ENCODE measurements around the gene STING1. TPM values are rescaled to one million over a fixed set of nuclear protein-coding genes. Genes with fewer than 3 reads are reported as not detected.
A peak's percentile ranks its signal among the peaks of the same experiment; 100 is the strongest.

STING1 gene
- total and polyA plus RNA-seq, 10 of the 15 experiments (the other 5 are each of a cell fraction or from before 2014, with no cell fraction given), result 10.1 to 56.1 (median 41.0) TPM

GRCh38 chr5:139457241-139457640, 25.3 kb downstream of the STING1 start:
- H3K36me3 ChIP-seq (ENCODE audit: control insufficient read depth in 2 of 2, insufficient read depth in 2 of 2, low read length in 1 of 2), result no peaks in the 10 kb centered on the region
- intact Hi-C loops (cut with micrococcal nuclease; ENCODE audit: unreplicated experiment), result loop anchor here (2.0 to 5.0 kb wide), 2 partner anchors 56 to 205 kb away; no protein-coding TSS in a partner anchor
- WGBS (ENCODE audit: insufficient coverage, insufficient replicate concordance, low lambda C conversion rate, missing lambda C conversion rate), result 86% methylated on average over 5 of the region's 5 CpGs
- TF ChIP-seq ZZZ3 (IDR thresholded peaks at IDR 0.05; ENCODE audit: control insufficient read depth, insufficient read length, low read depth), result no peak
- no peak for TF ChIP-seq POLR2AphosphoS2 (IDR thresholded peaks at IDR 0.05; ENCODE audit: low read depth, low read length)
- TF ChIP-seq, protein P1, sequence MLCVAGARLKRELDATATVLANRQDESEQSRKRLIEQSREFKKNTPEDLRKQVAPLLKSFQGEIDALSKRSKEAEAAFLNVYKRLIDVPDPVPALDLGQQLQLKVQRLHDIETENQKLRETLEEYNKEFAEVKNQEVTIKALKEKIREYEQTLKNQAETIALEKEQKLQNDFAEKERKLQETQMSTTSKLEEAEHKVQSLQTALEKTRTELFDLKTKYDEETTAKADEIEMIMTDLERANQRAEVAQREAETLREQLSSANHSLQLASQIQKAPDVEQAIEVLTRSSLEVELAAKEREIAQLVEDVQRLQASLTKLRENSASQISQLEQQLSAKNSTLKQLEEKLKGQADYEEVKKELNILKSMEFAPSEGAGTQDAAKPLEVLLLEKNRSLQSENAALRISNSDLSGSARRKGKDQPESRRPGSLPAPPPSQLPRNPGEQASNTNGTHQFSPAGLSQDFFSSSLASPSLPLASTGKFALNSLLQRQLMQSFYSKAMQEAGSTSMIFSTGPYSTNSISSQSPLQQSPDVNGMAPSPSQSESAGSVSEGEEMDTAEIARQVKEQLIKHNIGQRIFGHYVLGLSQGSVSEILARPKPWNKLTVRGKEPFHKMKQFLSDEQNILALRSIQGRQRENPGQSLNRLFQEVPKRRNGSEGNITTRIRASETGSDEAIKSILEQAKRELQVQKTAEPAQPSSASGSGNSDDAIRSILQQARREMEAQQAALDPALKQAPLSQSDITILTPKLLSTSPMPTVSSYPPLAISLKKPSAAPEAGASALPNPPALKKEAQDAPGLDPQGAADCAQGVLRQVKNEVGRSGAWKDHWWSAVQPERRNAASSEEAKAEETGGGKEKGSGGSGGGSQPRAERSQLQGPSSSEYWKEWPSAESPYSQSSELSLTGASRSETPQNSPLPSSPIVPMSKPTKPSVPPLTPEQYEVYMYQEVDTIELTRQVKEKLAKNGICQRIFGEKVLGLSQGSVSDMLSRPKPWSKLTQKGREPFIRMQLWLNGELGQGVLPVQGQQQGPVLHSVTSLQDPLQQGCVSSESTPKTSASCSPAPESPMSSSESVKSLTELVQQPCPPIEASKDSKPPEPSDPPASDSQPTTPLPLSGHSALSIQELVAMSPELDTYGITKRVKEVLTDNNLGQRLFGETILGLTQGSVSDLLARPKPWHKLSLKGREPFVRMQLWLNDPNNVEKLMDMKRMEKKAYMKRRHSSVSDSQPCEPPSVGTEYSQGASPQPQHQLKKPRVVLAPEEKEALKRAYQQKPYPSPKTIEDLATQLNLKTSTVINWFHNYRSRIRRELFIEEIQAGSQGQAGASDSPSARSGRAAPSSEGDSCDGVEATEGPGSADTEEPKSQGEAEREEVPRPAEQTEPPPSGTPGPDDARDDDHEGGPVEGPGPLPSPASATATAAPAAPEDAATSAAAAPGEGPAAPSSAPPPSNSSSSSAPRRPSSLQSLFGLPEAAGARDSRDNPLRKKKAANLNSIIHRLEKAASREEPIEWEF (IDR thresholded peaks at IDR 0.05; ENCODE audit: insufficient replicate concordance, low read depth, low read length), result no peak
- no peak overlapping the region for H2AFZ ChIP-seq (ENCODE audit: control insufficient read depth, low read depth, low read length)
- CTCF ChIA-PET, result interaction anchor here (1.0 to 4.4 kb wide), 5 partner anchors 20 to 55 kb away, joined by 4 to 39 read pairs (median 26); partner anchors contain the start of gene DNAJC18
- DNase-seq (ENCODE audit: low read depth, low spot score), result no peak
- no TSS peak for BruUV-seq (replicated peaks)
- RAD21 ChIA-PET (ENCODE audit: unreplicated experiment), result interaction anchor here (0.6 to 3.6 kb wide), 8 partner anchors 9 to 57 kb away, joined by 3 to 47 read pairs (median 8); partner anchors contain the start of genes DNAJC18 and SMIM33
- H3K4me1 ChIP-seq (ENCODE audit: control insufficient read depth, insufficient read depth, low read length), result peaks cover 50% of the 10 kb centered on the region
- H3K4me3 ChIP-seq, result no peak overlapping the region
- SMC1A ChIA-PET (ENCODE audit: uncharacterized antibody, unreplicated experiment), result interaction anchor here (1.1 to 4.1 kb wide), 9 partner anchors 9 to 67 kb away, joined by 3 to 32 read pairs (median 12); partner anchors contain the start of genes DNAJC18 and STING1
- H4K20me1 ChIP-seq (ENCODE audit: control insufficient read depth, insufficient read depth), result no peaks in the 10 kb centered on the region
- in situ Hi-C loops (cut with MboI), result no loop called here
- POLR2A ChIA-PET, result interaction anchor here (0.6 to 3.6 kb wide), 4 partner anchors 9 to 125 kb away, joined by 3 to 53 read pairs (median 14); partner anchors contain the start of gene DNAJC18
- no peaks in the 10 kb centered on the region for H3K27me3 ChIP-seq (replicated peaks in 1 of 2; ENCODE audit: control insufficient read depth in 2 of 2, insufficient read depth in 2 of 2, low read length in 1 of 2)
- H3K4me2 ChIP-seq (ENCODE audit: control insufficient read depth, insufficient read depth), result 0 out of 2 replicates have a peak overlapping the region, but pooled peaks have one; percentile 53
- no peaks in the 10 kb centered on the region for H3K79me2 ChIP-seq (ENCODE audit: control insufficient read depth, insufficient read depth, low read length)
- no peak overlapping the region for H3K27ac ChIP-seq (ENCODE audit: control insufficient read depth, insufficient read depth)
- ATAC-seq, result peak; percentile 0
- no peaks in the 10 kb centered on the region for H3K9me3 ChIP-seq (replicated peaks; ENCODE audit: control insufficient read depth, insufficient read depth, low read length)
- FAIRE-seq, result no peak
- H3K9ac ChIP-seq (ENCODE audit: control insufficient read depth, insufficient read depth, low read length), result peak overlapping the region; percentile 33; the same call in 1 of the 2 replicates

Measured in GM12878 (cell line).